AML-193 (cell line): ENCODE results near the gene TSR3.

Experiments used
- DNase-seq, 2 experiments: peaks; one replicate each; lab custom pipeline; 2025; lab: John Stamatoyannopoulos, UW

Gene TSR3

GRCh38 chr16:1308036-1308976 is 43.4 kb downstream of the TSR3 start:
- peak in 1 of 2 experiments; percentile 26 for DNase-seq

- no peak for DNase-seq
Measured at GRCh38 chr16:1306334-1306733, 45.3 kb downstream of the TSR3 start.

GRCh38 chr16:1305823-1306222 is 45.9 kb downstream of the TSR3 start:
- no peak for DNase-seq

GRCh38 chr16:1301562-1301961 is 50.1 kb downstream of the TSR3 start:
- DNase-seq = no peak

- peak; percentile 5 to 48 for DNase-seq
Measured at GRCh38 chr16:1300664-1301476, 50.8 kb downstream of the TSR3 start.

- DNase-seq = no peak
Measured at GRCh38 chr16:1299868-1300203, 51.8 kb downstream of the TSR3 start.
